ENCODE measurements around the gene RFPL4A. TPM values are rescaled to one million over a fixed set of nuclear protein-coding genes. Genes with fewer than 3 reads are reported as not detected.

RFPL4A gene
- polyA plus RNA-seq, 5 donors = 0.14 TPM; not detected in 4

- no peak for DNase-seq
Observed at GRCh38 chr19:55802281-55802680, 43.4 kb downstream of the RFPL4A start.

GRCh38 chr19:55809381-55810058 is 50.6 kb downstream of the RFPL4A start:
- no peak for DNase-seq

- DNase-seq = no peak
Observed at GRCh38 chr19:55811340-55811739, 52.4 kb downstream of the RFPL4A start.

GRCh38 chr19:55812449-55812848 is 53.6 kb downstream of the RFPL4A start:
- no peak for DNase-seq

Other genes starting within 250 kb of the RFPL4A start
- gene SBK2, start 222.0 kb upstream of the RFPL4A start, polyA plus RNA-seq (ENCODE audit: insufficient read depth in 1 of 5, insufficient read length in 5 of 5, low replicate concordance in 1 of 5) = under 1 TPM in 1 of 5 donors, not detected in 4; 0.41 TPM
- 1 to 10 TPM in 1 of 5 donors, under 1 TPM in 4; 0.55 to 1.2 (median 0.73) TPM for gene SBK3, start 213.6 kb upstream of the RFPL4A start, polyA plus RNA-seq (ENCODE audit: insufficient read depth in 1 of 5, insufficient read length in 5 of 5, low replicate concordance in 1 of 5)
- gene ZNF579, start 178.2 kb upstream of the RFPL4A start, polyA plus RNA-seq (ENCODE audit: insufficient read depth in 1 of 5, insufficient read length in 5 of 5, low replicate concordance in 1 of 5) = 10 to 100 TPM in 4 of 5 donors, 1 to 10 TPM in 1; 10.0 to 20.2 (median 13.7) TPM
- gene FIZ1, start 159.6 kb upstream of the RFPL4A start, polyA plus RNA-seq (ENCODE audit: insufficient read depth in 1 of 5, insufficient read length in 5 of 5, low replicate concordance in 1 of 5) = 10 to 100 TPM; 16.3 to 24.9 (median 19.1) TPM
- 10 to 100 TPM in 1 of 5 donors, 1 to 10 TPM in 4; 6.0 to 11.8 (median 6.1) TPM for gene ZNF524, start 158.8 kb upstream of the RFPL4A start, polyA plus RNA-seq (ENCODE audit: insufficient read depth in 1 of 5, insufficient read length in 5 of 5, low replicate concordance in 1 of 5)
- gene ZNF865, start 153.4 kb upstream of the RFPL4A start, polyA plus RNA-seq (ENCODE audit: insufficient read depth in 1 of 5, insufficient read length in 5 of 5, low replicate concordance in 1 of 5) = 10 to 100 TPM in 1 of 5 donors, 1 to 10 TPM in 4; 5.3 to 15.5 (median 7.9) TPM
- gene ZNF784, start 134.5 kb upstream of the RFPL4A start, polyA plus RNA-seq (ENCODE audit: insufficient read depth in 1 of 5, insufficient read length in 5 of 5, low replicate concordance in 1 of 5) = 10 to 100 TPM in 1 of 5 donors, 1 to 10 TPM in 4; 7.8 to 11.6 (median 8.8) TPM
- gene ZNF580, start 118.1 kb upstream of the RFPL4A start, polyA plus RNA-seq (ENCODE audit: insufficient read depth in 1 of 5, insufficient read length in 5 of 5, low replicate concordance in 1 of 5) = 10 to 100 TPM; 32.1 to 56.3 (median 38.3) TPM
- gene ZNF581, start 115.4 kb upstream of the RFPL4A start, polyA plus RNA-seq (ENCODE audit: insufficient read depth in 1 of 5, insufficient read length in 5 of 5, low replicate concordance in 1 of 5) = 10 to 100 TPM; 23.0 to 36.0 (median 29.5) TPM
- gene CCDC106, start 110.9 kb upstream of the RFPL4A start, polyA plus RNA-seq (ENCODE audit: insufficient read depth in 1 of 5, insufficient read length in 5 of 5, low replicate concordance in 1 of 5) = 10 to 100 TPM; 11.2 to 19.3 (median 13.7) TPM
- 100 to 1,000 TPM; 137 to 222 (median 182) TPM for gene U2AF2, start 104.1 kb upstream of the RFPL4A start, polyA plus RNA-seq (ENCODE audit: insufficient read depth in 1 of 5, insufficient read length in 5 of 5, low replicate concordance in 1 of 5)
- gene EPN1, start 83.9 kb upstream of the RFPL4A start, polyA plus RNA-seq (ENCODE audit: insufficient read depth in 1 of 5, insufficient read length in 5 of 5, low replicate concordance in 1 of 5) = 100 to 1,000 TPM in 1 of 5 donors, 10 to 100 TPM in 4; 57.6 to 140 (median 75.7) TPM
- gene NLRP9, start 20.7 kb upstream of the RFPL4A start, polyA plus RNA-seq (ENCODE audit: insufficient read depth in 1 of 5, insufficient read length in 5 of 5, low replicate concordance in 1 of 5) = under 1 TPM in 1 of 5 donors, not detected in 4; 0.06 TPM
- gene RFPL4AL1, start 10.0 kb downstream of the RFPL4A start, polyA plus RNA-seq (ENCODE audit: insufficient read depth in 1 of 5, insufficient read length in 5 of 5, low replicate concordance in 1 of 5) = not detected
- under 1 TPM in 2 of 5 donors, not detected in 3; 0.04 to 0.12 TPM for gene NLRP11, start 72.9 kb downstream of the RFPL4A start, polyA plus RNA-seq (ENCODE audit: insufficient read depth in 1 of 5, insufficient read length in 5 of 5, low replicate concordance in 1 of 5)
- gene NLRP4, start 77.4 kb downstream of the RFPL4A start, polyA plus RNA-seq (ENCODE audit: insufficient read depth in 1 of 5, insufficient read length in 5 of 5, low replicate concordance in 1 of 5) = not detected
- gene NLRP13, start 173.2 kb downstream of the RFPL4A start, polyA plus RNA-seq (ENCODE audit: insufficient read depth in 1 of 5, insufficient read length in 5 of 5, low replicate concordance in 1 of 5) = not detected
- not detected for gene NLRP8, start 188.7 kb downstream of the RFPL4A start, polyA plus RNA-seq (ENCODE audit: insufficient read depth in 1 of 5, insufficient read length in 5 of 5, low replicate concordance in 1 of 5)
- gene NLRP5, start 227.7 kb downstream of the RFPL4A start, polyA plus RNA-seq (ENCODE audit: insufficient read depth in 1 of 5, insufficient read length in 5 of 5, low replicate concordance in 1 of 5) = not detected